ENCODE measurements around the gene SCN10A.
A peak's percentile ranks its signal among the peaks of the same experiment; 100 is the strongest.

Gene SCN10A

DNA sequence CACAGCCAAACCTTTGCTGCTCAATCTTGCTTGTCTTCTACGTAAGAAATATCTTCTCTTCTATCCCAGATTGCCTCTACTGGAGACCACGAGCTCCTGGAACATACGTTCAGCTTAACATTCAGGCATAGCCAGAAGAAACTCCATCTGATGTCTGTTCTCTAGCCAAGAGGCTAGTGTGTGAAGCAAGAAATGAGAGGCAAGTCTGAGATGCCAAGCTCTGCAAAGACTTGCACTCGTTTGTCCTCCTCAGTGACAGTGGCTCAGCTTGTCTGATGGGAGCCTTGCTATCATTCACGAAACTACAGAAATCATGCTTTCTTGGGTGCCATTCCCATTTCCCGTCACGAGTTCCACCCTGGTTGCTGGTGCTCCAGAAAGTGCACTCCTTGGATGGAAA is at the start of gene SCN10A:
TSS of gene SCN10A (minus strand) at position 192 of the 400 bp plus-strand sequence. CDS start 22,207 bp downstream, outside the sequence.
- Mint-ChIP-seq H3K36me3 (no peaks in the 10 kb centered on the region), H3K27me3 (peaks cover 7% of the 10 kb centered on the region), H3K9me3 (ENCODE audit: low read depth) (no peaks in the 10 kb centered on the region), H3K4me1 (ENCODE audit: low read depth) (no peaks in the 10 kb centered on the region), H3K4me3 (no peak within 1 kb of the TSS), H3K27ac (no peak within 1 kb of the TSS)

DNA sequence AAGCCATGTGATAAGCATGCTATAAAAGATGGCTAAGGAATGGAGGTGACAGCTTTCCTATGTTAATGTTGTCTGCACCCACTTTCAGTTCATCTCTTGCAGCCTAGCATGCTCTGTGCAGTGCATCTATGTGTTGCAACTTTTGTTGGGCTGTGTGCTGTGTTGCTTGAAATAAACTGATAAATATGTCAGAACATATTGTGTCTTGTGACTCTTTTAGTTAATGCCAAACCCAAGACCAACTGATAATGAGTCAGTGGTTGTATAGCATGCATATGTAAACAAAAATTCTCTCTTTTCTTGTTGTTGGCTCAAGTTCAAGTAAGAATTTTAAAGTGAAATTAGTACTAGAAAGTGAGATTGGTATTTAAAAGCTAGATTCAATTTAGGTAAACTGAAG is 37.0 kb upstream of the SCN10A start:
- peaks cover 6% of the 10 kb centered on the region for H3K36me3 Mint-ChIP-seq
- peaks cover 6% of the 10 kb centered on the region for H3K27me3 Mint-ChIP-seq
- no peak overlapping the region for H3K4me3 Mint-ChIP-seq
- no peaks in the 10 kb centered on the region for H3K4me1 Mint-ChIP-seq (ENCODE audit: low read depth)
- no peak overlapping the region for H3K27ac Mint-ChIP-seq
- peaks cover 7% of the 10 kb centered on the region for H3K9me3 Mint-ChIP-seq (ENCODE audit: low read depth)

DNA sequence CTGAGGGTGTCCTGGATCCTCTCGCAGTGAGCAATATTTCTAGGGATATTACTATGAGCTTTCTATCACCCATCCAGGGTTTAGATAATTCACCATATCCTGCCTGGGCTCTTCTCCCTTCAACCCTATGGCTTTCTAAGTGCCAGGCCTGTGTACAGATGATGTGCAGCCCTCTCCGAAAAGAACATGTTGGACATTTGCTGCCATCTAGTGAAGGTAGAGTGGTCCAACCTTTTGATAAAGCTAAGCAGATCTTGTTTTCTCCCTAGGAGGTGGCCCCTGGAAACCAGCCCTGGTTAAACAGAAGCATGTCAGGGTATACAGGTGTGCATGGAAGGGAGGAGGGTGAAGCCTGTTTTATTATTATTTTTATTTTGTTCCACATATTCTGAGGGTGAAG is 27.9 kb upstream of the SCN10A start:
- Mint-ChIP-seq H3K9me3 (ENCODE audit: low read depth) (no peaks in the 10 kb centered on the region), H3K27ac (no peak overlapping the region), H3K4me3 (no peak overlapping the region), H3K36me3 (no peaks in the 10 kb centered on the region), H3K27me3 (peaks cover 9% of the 10 kb centered on the region), H3K4me1 (ENCODE audit: low read depth) (no peaks in the 10 kb centered on the region)

DNA sequence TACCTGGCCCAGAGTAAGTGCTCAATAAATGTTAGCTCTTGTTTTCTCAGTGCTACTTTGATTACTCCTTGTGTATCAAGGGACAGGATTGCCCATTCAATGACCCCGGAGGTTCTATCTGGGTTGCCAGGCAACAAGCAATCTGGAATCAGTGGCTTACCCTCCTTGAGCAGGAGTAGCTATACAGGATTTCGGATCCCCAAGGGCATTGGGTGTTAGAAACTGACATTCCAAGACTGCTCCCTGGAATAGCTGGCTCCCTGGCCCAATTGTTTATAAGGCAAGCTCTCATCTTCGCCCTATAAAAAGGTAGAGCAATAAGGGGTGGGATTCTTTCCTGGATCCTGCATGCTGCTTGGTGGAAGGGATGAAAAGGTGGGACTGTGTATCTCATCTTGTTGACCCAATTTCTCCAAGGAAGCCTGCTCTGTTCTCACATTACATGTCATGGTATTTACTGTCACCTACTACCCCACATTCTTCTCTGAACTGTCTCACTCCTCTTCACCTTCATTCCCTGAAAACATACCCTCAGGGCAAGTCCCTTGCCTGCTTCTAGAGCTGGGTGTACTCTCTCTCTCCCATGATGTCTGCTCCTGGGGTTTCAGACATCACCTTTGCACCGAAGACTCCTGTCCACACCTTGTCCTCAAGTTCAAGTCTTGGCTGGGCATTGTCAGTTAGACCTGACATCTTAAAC is 26.4 kb upstream of the SCN10A start:
- no peaks in the 10 kb centered on the region for H3K4me1 Mint-ChIP-seq (ENCODE audit: low read depth)
- peaks cover 9% of the 10 kb centered on the region for H3K27me3 Mint-ChIP-seq
- H3K27ac Mint-ChIP-seq: no peak overlapping the region
- no peaks in the 10 kb centered on the region for H3K36me3 Mint-ChIP-seq
- H3K9me3 Mint-ChIP-seq (ENCODE audit: low read depth): no peaks in the 10 kb centered on the region
- H3K4me3 Mint-ChIP-seq: no peak overlapping the region

DNA sequence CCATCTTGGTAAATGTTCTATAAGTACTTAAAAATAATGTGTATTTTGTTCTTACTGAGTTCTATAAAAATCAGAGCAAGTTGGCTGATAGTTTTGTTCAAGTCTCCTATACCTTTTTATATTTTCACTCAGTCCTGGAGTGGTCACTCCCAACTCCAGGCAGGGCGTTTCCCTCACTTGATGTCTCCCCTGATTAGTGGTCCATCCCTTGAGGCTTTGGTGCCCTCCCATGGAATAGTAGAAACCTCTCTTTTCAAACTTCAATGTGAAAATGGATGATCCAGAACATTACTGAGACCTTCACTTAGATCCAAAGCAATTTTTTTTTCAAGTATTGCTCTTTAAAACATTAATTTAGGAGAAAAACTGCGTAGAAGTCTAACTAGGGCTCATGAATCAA is 25.0 kb upstream of the SCN10A start:
- Mint-ChIP-seq H3K9me3 (ENCODE audit: low read depth) (no peaks in the 10 kb centered on the region), H3K4me3 (no peak overlapping the region), H3K27ac (no peak overlapping the region), H3K27me3 (peaks cover 5% of the 10 kb centered on the region), H3K36me3 (no peaks in the 10 kb centered on the region), H3K4me1 (ENCODE audit: low read depth) (no peaks in the 10 kb centered on the region)

DNA sequence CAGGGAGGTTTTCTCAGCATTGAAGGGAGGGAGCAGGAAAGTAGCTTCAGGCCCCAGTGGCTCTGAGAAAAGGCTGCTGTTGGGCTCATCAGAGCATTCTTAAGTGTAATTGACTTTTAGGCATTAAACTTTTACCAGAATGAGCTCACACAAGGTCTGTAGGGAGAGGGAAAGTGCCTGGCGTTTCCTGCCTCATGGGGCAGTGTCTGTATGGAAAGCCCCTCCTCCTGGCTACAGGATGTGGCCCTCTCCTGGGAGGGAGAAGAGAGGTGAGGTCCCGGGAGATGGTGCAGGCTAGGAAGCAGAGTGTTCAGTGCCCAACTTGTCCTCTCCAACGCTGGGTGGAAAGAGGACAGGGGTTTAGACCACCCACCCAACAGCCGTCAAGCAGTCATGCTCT is 21.3 kb upstream of the SCN10A start:
- H3K4me3 Mint-ChIP-seq: no peak overlapping the region
- H3K27ac Mint-ChIP-seq: no peak overlapping the region
- H3K27me3 Mint-ChIP-seq: peaks cover 1% of the 10 kb centered on the region
- H3K36me3 Mint-ChIP-seq: no peaks in the 10 kb centered on the region
- no peaks in the 10 kb centered on the region for H3K9me3 Mint-ChIP-seq (ENCODE audit: low read depth)
- peaks cover 11% of the 10 kb centered on the region for H3K4me1 Mint-ChIP-seq (ENCODE audit: low read depth)

DNA sequence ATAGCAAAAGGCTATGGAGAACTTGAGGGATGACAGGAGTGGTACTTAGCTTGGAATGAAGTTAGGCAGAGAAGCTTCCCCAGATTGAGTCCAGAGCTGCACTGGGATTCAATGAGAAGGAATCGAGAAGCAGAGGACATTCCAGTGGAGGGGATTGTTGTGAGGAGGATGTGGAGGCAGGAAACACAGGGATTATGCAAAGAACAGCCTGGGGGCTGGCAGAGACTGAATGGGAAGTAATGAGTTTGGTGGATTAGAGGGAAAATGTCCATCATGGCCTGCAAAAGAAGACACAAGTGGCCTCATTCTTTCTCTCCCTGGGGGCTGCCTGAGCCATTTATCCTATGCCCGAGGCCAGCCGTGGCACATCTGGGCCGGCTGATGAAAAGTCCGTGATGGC is 20.5 kb upstream of the SCN10A start:
- H3K4me3 Mint-ChIP-seq: no peak overlapping the region
- H3K4me1 Mint-ChIP-seq (ENCODE audit: low read depth): peaks cover 11% of the 10 kb centered on the region
- no peaks in the 10 kb centered on the region for H3K9me3 Mint-ChIP-seq (ENCODE audit: low read depth)
- H3K27ac Mint-ChIP-seq: no peak overlapping the region
- peaks cover 1% of the 10 kb centered on the region for H3K27me3 Mint-ChIP-seq
- H3K36me3 Mint-ChIP-seq: no peaks in the 10 kb centered on the region

DNA sequence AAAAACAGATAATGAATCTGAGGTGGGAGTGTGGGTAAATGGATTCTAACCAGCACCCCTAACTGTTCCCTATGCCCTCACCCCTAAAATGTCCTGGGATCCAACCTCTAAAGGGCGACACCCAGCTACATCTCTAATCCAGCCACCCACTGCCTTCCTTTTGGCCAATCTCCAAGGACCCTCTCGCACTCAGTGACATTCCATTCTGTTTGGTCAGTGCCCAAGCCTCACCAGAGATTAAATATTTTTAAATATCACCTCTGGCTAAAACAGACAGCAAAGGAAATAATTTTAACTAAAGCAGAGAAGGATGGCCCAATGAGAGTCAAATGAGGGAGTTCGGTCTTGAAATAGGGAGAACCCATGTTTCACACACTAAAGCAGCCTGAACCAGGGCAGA is 19.9 kb upstream of the SCN10A start:
- H3K4me1 Mint-ChIP-seq (ENCODE audit: low read depth): peaks cover 11% of the 10 kb centered on the region
- no peaks in the 10 kb centered on the region for H3K9me3 Mint-ChIP-seq (ENCODE audit: low read depth)
- H3K4me3 Mint-ChIP-seq: no peak overlapping the region
- no peak overlapping the region for H3K27ac Mint-ChIP-seq
- H3K36me3 Mint-ChIP-seq: no peaks in the 10 kb centered on the region
- peaks cover 1% of the 10 kb centered on the region for H3K27me3 Mint-ChIP-seq

DNA sequence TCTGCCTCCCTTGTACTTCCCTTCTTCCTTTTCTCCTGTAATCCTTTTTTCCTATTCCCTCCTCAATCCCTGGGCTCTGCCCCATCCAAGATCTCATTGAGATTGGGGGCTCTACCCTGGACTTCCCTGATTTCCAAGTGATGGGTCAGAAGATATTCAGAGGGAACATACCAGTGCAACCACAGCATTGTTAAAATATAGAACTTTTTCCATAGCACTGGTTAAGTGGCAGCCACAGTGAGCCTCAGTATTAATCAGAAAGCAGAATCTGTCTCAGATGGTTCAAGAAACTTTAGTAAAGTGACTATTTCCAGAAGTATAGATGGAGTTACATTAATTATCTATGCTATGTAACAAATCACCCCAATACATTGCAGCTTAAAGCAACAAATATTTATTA is 18.7 kb upstream of the SCN10A start:
- Mint-ChIP-seq H3K4me1 (ENCODE audit: low read depth) (peaks cover 11% of the 10 kb centered on the region), H3K36me3 (no peaks in the 10 kb centered on the region), H3K4me3 (no peak overlapping the region), H3K27ac (peak overlapping the region; percentile 86), H3K27me3 (peaks cover 1% of the 10 kb centered on the region), H3K9me3 (ENCODE audit: low read depth) (no peaks in the 10 kb centered on the region)

DNA sequence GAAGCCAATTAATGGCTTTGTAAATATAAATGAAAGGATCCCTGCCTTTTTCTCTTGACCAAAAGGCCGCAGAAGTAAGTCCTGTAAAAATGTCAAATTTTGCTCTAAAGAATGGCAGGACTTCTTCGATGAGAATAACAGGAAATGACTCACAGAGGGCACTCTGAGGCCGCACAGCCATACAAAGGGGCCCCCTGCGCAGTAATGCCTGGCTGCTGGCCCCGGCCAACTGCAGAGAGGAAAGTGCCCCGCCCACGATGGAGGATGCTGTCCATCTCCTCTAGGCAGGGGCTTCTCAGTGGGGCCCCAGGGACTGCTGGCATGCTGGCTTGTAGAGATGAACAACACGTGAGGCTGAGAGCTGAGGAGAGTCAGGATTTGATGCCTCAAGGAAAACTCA is 18.1 kb upstream of the SCN10A start:
- Mint-ChIP-seq H3K9me3 (ENCODE audit: low read depth) (no peaks in the 10 kb centered on the region), H3K27me3 (no peaks in the 10 kb centered on the region), H3K27ac (peak overlapping the region; percentile 86), H3K4me1 (ENCODE audit: low read depth) (peaks cover 11% of the 10 kb centered on the region), H3K36me3 (no peaks in the 10 kb centered on the region), H3K4me3 (peak overlapping the region; percentile 24)

DNA sequence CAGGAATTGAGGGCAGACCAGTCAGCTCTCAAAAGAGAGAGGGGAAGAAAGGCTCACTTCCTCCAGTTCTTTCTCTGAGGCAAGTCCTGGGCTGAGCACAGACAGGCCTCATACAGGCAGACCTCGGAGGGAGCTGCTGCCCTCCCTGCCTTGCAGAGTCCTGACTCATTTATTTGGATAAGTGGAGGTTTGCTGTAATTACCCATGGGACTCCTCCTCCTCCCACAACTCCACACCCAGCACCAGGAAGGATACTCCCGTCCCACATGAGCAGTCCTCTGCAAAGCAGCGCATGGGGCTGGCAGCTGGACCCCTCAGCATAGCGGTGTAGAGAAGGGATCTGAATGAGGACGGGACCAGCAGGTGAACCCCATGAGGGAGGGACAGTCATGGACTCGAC is 13.4 kb upstream of the SCN10A start:
- Mint-ChIP-seq H3K9me3 (ENCODE audit: low read depth) (no peaks in the 10 kb centered on the region), H3K4me3 (no peak overlapping the region), H3K36me3 (no peaks in the 10 kb centered on the region), H3K27ac (no peak overlapping the region), H3K4me1 (ENCODE audit: low read depth) (peaks cover 6% of the 10 kb centered on the region), H3K27me3 (no peaks in the 10 kb centered on the region)

DNA sequence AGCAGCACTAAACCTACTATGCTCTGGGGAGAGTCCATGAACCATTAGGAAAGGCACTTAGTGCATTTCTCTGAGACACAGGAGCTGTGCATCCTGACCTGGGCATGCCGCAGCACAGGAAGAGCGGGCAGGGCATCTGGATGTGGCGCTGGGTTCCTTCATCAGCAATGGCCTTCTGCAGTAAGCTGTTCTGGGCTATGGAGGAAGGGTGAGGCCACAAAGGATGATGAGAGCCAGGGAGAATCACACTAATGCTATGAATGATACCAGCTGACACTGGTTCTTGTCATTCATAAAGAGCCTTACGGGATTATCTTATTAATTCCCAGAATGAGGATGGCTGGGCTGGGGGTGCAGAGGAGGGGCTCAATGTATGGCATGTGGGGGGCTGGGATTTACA is 12.7 kb upstream of the SCN10A start:
- Mint-ChIP-seq H3K27ac (no peak overlapping the region), H3K27me3 (no peaks in the 10 kb centered on the region), H3K36me3 (no peaks in the 10 kb centered on the region), H3K9me3 (ENCODE audit: low read depth) (no peaks in the 10 kb centered on the region), H3K4me1 (ENCODE audit: low read depth) (no peaks in the 10 kb centered on the region), H3K4me3 (no peak overlapping the region)

DNA sequence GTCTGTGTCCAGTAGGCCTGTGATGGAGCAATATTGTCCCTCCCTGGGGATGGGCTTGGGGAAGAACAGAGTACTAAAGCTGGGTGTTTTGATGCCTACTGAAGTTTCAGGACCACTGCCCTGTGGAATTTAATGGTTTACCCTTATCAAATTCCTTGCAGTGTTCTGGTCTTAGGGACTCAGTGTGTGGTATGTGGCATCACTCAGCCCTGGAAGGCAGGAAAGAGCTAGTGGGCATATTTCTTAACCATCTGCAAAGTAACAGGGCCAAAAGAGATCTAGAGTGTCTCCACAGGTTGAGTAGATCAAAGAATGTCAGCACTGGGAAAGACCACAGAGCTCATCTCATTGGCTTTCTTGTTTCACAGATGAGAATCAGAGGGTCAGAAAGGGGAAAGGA is 11.8 kb upstream of the SCN10A start:
- H3K27me3 Mint-ChIP-seq: peaks cover 2% of the 10 kb centered on the region
- H3K27ac Mint-ChIP-seq: no peak overlapping the region
- H3K4me3 Mint-ChIP-seq: no peak overlapping the region
- no peaks in the 10 kb centered on the region for H3K36me3 Mint-ChIP-seq
- H3K4me1 Mint-ChIP-seq (ENCODE audit: low read depth): no peaks in the 10 kb centered on the region
- H3K9me3 Mint-ChIP-seq (ENCODE audit: low read depth): no peaks in the 10 kb centered on the region

DNA sequence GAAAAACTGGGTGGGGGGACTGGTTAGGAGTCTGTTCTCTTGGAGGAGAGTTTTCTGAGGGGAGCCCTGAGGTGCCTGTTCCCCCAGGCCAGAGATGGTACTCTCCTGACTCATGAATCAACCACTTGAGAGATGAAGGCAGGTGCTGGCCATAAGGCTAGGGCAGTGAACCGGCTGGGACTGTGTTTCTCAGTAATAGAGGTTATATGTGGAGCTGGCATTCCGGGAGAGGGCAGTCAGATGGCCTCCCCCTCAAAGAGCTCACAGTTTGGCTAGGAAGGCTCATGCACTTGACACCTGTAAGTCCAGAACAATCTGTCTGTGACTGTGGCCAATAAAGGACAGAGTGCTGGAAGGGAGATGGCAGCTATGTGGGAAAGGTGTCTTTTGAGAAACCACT is 10.0 kb upstream of the SCN10A start:
- Mint-ChIP-seq H3K27me3 (peaks cover 3% of the 10 kb centered on the region), H3K36me3 (no peaks in the 10 kb centered on the region), H3K4me1 (ENCODE audit: low read depth) (no peaks in the 10 kb centered on the region), H3K9me3 (ENCODE audit: low read depth) (no peaks in the 10 kb centered on the region), H3K4me3 (no peak overlapping the region), H3K27ac (no peak overlapping the region)

DNA sequence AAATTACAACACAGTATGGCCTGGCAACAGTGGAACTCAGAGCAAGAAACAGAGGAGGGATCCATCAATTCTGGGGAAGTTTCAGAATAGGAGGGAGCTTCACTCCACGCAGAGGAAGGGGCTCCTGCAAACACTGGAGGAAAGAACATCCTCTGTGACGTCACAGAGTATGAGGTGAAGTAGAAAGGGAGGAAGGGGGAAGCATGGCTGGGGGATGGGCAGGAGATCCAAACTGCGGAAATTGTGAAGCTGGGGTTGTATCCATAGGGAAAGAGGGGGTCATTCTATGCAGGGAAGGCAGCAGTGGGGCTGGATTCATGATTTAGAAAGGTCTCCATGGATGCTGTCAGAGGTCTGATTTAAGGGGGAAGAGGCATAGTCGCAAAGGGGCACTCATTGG is 8.3 kb upstream of the SCN10A start:
- H3K4me3 Mint-ChIP-seq: no peak overlapping the region
- H3K36me3 Mint-ChIP-seq: no peaks in the 10 kb centered on the region
- H3K27ac Mint-ChIP-seq: no peak overlapping the region
- H3K4me1 Mint-ChIP-seq (ENCODE audit: low read depth): no peaks in the 10 kb centered on the region
- H3K27me3 Mint-ChIP-seq: peaks cover 3% of the 10 kb centered on the region
- no peaks in the 10 kb centered on the region for H3K9me3 Mint-ChIP-seq (ENCODE audit: low read depth)

DNA sequence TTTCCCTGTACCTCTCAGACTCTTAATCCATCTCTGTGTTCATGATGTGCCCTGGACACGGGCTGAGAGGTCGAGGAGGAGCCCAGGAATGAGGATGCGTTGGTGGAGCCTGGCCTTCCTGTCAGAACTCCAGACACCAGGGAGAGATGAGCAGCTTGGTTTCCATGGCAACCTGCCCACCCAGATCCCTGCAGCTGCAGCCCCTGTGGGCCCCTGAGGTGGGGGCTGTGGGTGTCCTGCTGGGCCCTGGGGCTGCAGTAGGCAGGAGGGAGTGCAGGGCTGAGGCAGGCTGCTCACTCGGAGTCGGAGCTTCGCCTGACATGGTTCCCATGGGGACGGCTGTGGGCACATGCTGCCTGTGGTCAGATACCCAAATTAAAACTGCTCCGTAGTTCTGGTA is 7.7 kb upstream of the SCN10A start:
- H3K27me3 Mint-ChIP-seq: peaks cover 3% of the 10 kb centered on the region
- no peak overlapping the region for H3K27ac Mint-ChIP-seq
- H3K9me3 Mint-ChIP-seq (ENCODE audit: low read depth): no peaks in the 10 kb centered on the region
- H3K4me3 Mint-ChIP-seq: no peak overlapping the region
- no peaks in the 10 kb centered on the region for H3K36me3 Mint-ChIP-seq
- no peaks in the 10 kb centered on the region for H3K4me1 Mint-ChIP-seq (ENCODE audit: low read depth)
